Skeletal muscle satellite cell (primary cell): ENCODE data around the gene TEK.

Source experiments
- H3K27me3 ChIP-seq: 2 replicates; pipeline ENCODE4 v1.7.0; 2013; ENCODE audit warnings: low read length; ENCODE audit not compliant: control insufficient read depth, insufficient read depth
- H3K36me3 ChIP-seq: 2 replicates; pipeline ENCODE4 v1.7.0; 2013; ENCODE audit warnings: mild to moderate bottlenecking, control low read depth, low read length; ENCODE audit not compliant: insufficient read depth
- H3K4me1 ChIP-seq: 2 replicates; pipeline ENCODE4 v1.7.0; 2013; ENCODE audit warnings: low read length; ENCODE audit not compliant: control insufficient read depth, insufficient read depth
- H3K4me2 ChIP-seq: 2 replicates; pipeline ENCODE4 v1.7.0; 2013; ENCODE audit warnings: mild to moderate bottlenecking, low read length
- H3K4me3 ChIP-seq: 2 replicates; pipeline ENCODE4 v1.7.0; 2013; ENCODE audit warnings: low read length
- H3K9ac ChIP-seq: 2 replicates; pipeline ENCODE4 v1.7.0; 2013; ENCODE audit warnings: mild to moderate bottlenecking, low read depth, low read length, moderate library complexity
- H3K9me3 ChIP-seq: replicated peaks from 2 replicates; pipeline ENCODE4 v1.7.0; 2013; ENCODE audit warnings: mild to moderate bottlenecking, control low read depth, low read length

TEK gene

GRCh38 chr9:27183131-27183530 is 74.1 kb downstream of the TEK start:
- Histone ChIP-seq H3K4me3 (no peak overlapping the region), H3K36me3 (no peaks in the 10 kb centered on the region), H3K27me3 (no peaks in the 10 kb centered on the region), H3K4me1 (peaks cover 49% of the 10 kb centered on the region), H3K4me2 (no peak overlapping the region), H3K9ac (no peak overlapping the region), H3K9me3 (no peaks in the 10 kb centered on the region)

GRCh38 chr9:27183701-27184100 is 74.7 kb downstream of the TEK start:
- Histone ChIP-seq H3K9me3 (no peaks in the 10 kb centered on the region), H3K9ac (no peak overlapping the region), H3K4me2 (peak overlapping the region; percentile 43), H3K4me3 (no peak overlapping the region), H3K27me3 (no peaks in the 10 kb centered on the region), H3K4me1 (peaks cover 49% of the 10 kb centered on the region), H3K36me3 (no peaks in the 10 kb centered on the region)

- Histone ChIP-seq H3K9ac (no peak overlapping the region), H3K4me3 (no peak overlapping the region)
These were observed 75.7 kb downstream of the TEK start for GRCh38 chr9:27184556-27185351.

GRCh38 chr9:27188426-27188825 is 79.4 kb downstream of the TEK start:
- peaks cover 15% of the 10 kb centered on the region for H3K4me1 ChIP-seq
- H3K9ac ChIP-seq, result no peak overlapping the region
- no peaks in the 10 kb centered on the region for H3K27me3 ChIP-seq
- H3K36me3 ChIP-seq, result no peaks in the 10 kb centered on the region
- no peak overlapping the region for H3K4me3 ChIP-seq
- H3K4me2 ChIP-seq, result no peak overlapping the region
- H3K9me3 ChIP-seq, result no peaks in the 10 kb centered on the region

More at GRCh38 chr9:27184556-27185351, 75.7 kb downstream of the TEK start:
- Histone ChIP-seq H3K36me3 (no peaks in the 10 kb centered on the region), H3K9me3 (no peaks in the 10 kb centered on the region), H3K27me3 (no peaks in the 10 kb centered on the region), H3K4me1 (peaks cover 40% of the 10 kb centered on the region), H3K4me2 (no peak overlapping the region)

GRCh38 chr9:27189426-27189825 is 80.4 kb downstream of the TEK start:
- H3K4me1 ChIP-seq, result peaks cover 13% of the 10 kb centered on the region
- H3K36me3 ChIP-seq, result no peaks in the 10 kb centered on the region
- no peak overlapping the region for H3K4me3 ChIP-seq
- no peaks in the 10 kb centered on the region for H3K9me3 ChIP-seq
- no peak overlapping the region for H3K9ac ChIP-seq
- H3K4me2 ChIP-seq, result no peak overlapping the region
- H3K27me3 ChIP-seq, result no peaks in the 10 kb centered on the region

- no peaks in the 10 kb centered on the region for H3K9me3 ChIP-seq
- no peak overlapping the region for H3K4me3 ChIP-seq
- no peak overlapping the region for H3K9ac ChIP-seq
- H3K4me1 ChIP-seq, result peaks cover 24% of the 10 kb centered on the region
- no peak overlapping the region for H3K4me2 ChIP-seq
- H3K36me3 ChIP-seq, result no peaks in the 10 kb centered on the region
- no peaks in the 10 kb centered on the region for H3K27me3 ChIP-seq
These were observed 83.4 kb downstream of the TEK start for GRCh38 chr9:27192291-27192960.

- H3K9ac ChIP-seq, result no peak overlapping the region
- H3K9me3 ChIP-seq, result no peaks in the 10 kb centered on the region
- H3K4me2 ChIP-seq, result no peak overlapping the region
- no peak overlapping the region for H3K4me3 ChIP-seq
- peaks cover 24% of the 10 kb centered on the region for H3K4me1 ChIP-seq
- no peaks in the 10 kb centered on the region for H3K36me3 ChIP-seq
- H3K27me3 ChIP-seq, result no peaks in the 10 kb centered on the region
These were observed 84.9 kb downstream of the TEK start for GRCh38 chr9:27193886-27194285.

GRCh38 chr9:27194401-27195091 is 85.5 kb downstream of the TEK start:
- H3K9ac ChIP-seq, result peak overlapping the region; percentile 24
- no peaks in the 10 kb centered on the region for H3K36me3 ChIP-seq
- no peaks in the 10 kb centered on the region for H3K9me3 ChIP-seq
- peak overlapping the region; percentile 20 for H3K4me3 ChIP-seq
- H3K4me2 ChIP-seq, result peak overlapping the region; percentile 56
- peaks cover 24% of the 10 kb centered on the region for H3K4me1 ChIP-seq
- no peaks in the 10 kb centered on the region for H3K27me3 ChIP-seq

- no peaks in the 10 kb centered on the region for H3K36me3 ChIP-seq
- H3K4me1 ChIP-seq, result peaks cover 24% of the 10 kb centered on the region
- peak overlapping the region; percentile 24 for H3K9ac ChIP-seq
- H3K27me3 ChIP-seq, result no peaks in the 10 kb centered on the region
- no peak overlapping the region for H3K4me3 ChIP-seq
- H3K9me3 ChIP-seq, result no peaks in the 10 kb centered on the region
- H3K4me2 ChIP-seq, result peak overlapping the region; percentile 56
These were observed 86.2 kb downstream of the TEK start for GRCh38 chr9:27195191-27195590.

- Histone ChIP-seq H3K9me3 (no peaks in the 10 kb centered on the region), H3K27me3 (no peaks in the 10 kb centered on the region), H3K4me3 (no peak overlapping the region), H3K9ac (no peak overlapping the region), H3K4me2 (no peak overlapping the region), H3K36me3 (no peaks in the 10 kb centered on the region), H3K4me1 (peaks cover 24% of the 10 kb centered on the region)
These were observed 87.4 kb downstream of the TEK start for GRCh38 chr9:27196383-27196782.

GRCh38 chr9:27198190-27198589 is 89.2 kb downstream of the TEK start:
- no peak overlapping the region for H3K4me3 ChIP-seq
- H3K27me3 ChIP-seq, result no peaks in the 10 kb centered on the region
- H3K36me3 ChIP-seq, result no peaks in the 10 kb centered on the region
- peaks cover 19% of the 10 kb centered on the region for H3K4me1 ChIP-seq
- H3K4me2 ChIP-seq, result no peak overlapping the region
- no peak overlapping the region for H3K9ac ChIP-seq
- no peaks in the 10 kb centered on the region for H3K9me3 ChIP-seq
